Right atrium auricular region (tissue), 2 donors: ENCODE results near the gene LRRC3. TPM values are rescaled to one million over a fixed set of nuclear protein-coding genes. Genes with fewer than 3 reads are reported as not detected.
A peak's percentile ranks its signal among the peaks of the same experiment; 100 is the strongest.

ENCODE experiments used
- DNase-seq: peaks from one replicate; pipeline ENCODE4 v3.0.0-alpha.2; 2019; ENCODE audit warnings: low spot score
- H3K27ac ChIP-seq, 2 donors: fragments of 200-600 bp; sonication (generic); 1 replicate in 1 of 2; 2 replicates in 1 of 2; pipeline ENCODE4 v1.5.1; 2016 to 2019
- H3K27me3 ChIP-seq, 2 donors: fragments of 200-600 bp; sonication (generic); one replicate each; pipeline versions ENCODE4 v1.5.1 to v1.6.0; 2017 to 2019
- H3K36me3 ChIP-seq: fragments of 200-600 bp; sonication (generic); one replicate; pipeline ENCODE4 v1.5.1; 2016
- H3K4me1 ChIP-seq, 2 donors: fragments of 200-600 bp; sonication (generic); one replicate each; pipeline versions ENCODE4 v1.5.1 to v1.6.0; 2017 to 2019
- H3K4me3 ChIP-seq, 2 donors: fragments of 200-600 bp; sonication (generic); 1 replicate in 1 of 2; 2 replicates in 1 of 2; pipeline ENCODE4 v1.5.1; 2017 to 2019; ENCODE audit warnings: mild to moderate bottlenecking in 1 of 2, moderate library complexity in 1 of 2
- H3K9me3 ChIP-seq, 2 donors: fragments of 200-600 bp; sonication (generic); one replicate each; pipeline ENCODE4 v1.5.1; 2019
- total RNA-seq, 2 donors: library from RNA; depleted of rRNA; stranded (reverse); fragments of >200 nt; gene quantifications; one replicate each; pipeline ENCODE4 v1.1.0, GENCODE V29; 2016
- TF ChIP-seq, protein P1 (sequence below), 2 donors: fragments of 200-600 bp; sonication (generic); IDR thresholded peaks; one replicate each; pipeline ENCODE4 v1.5.1; 2019; ENCODE audit warnings: antibody characterized with exemption in 2 of 2

The LRRC3 gene
- total RNA-seq, 2 donors from 2014 or later, result 1.1 to 1.7 TPM

GRCh38 chr21:44450402-44450801 lies 4.9 kb upstream of the LRRC3 start:
- peaks cover 0 to 8% of the 10 kb centered on the region in 2 donors for H3K4me1 ChIP-seq
- peaks cover 0 to 5% of the 10 kb centered on the region in 2 donors for H3K9me3 ChIP-seq
- TF ChIP-seq, protein P1, sequence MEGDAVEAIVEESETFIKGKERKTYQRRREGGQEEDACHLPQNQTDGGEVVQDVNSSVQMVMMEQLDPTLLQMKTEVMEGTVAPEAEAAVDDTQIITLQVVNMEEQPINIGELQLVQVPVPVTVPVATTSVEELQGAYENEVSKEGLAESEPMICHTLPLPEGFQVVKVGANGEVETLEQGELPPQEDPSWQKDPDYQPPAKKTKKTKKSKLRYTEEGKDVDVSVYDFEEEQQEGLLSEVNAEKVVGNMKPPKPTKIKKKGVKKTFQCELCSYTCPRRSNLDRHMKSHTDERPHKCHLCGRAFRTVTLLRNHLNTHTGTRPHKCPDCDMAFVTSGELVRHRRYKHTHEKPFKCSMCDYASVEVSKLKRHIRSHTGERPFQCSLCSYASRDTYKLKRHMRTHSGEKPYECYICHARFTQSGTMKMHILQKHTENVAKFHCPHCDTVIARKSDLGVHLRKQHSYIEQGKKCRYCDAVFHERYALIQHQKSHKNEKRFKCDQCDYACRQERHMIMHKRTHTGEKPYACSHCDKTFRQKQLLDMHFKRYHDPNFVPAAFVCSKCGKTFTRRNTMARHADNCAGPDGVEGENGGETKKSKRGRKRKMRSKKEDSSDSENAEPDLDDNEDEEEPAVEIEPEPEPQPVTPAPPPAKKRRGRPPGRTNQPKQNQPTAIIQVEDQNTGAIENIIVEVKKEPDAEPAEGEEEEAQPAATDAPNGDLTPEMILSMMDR (IDR thresholded peaks at IDR 0.05), result no peak
- H3K4me3 ChIP-seq, result no peak overlapping the region
- no peaks in the 10 kb centered on the region for H3K36me3 ChIP-seq
- H3K27me3 ChIP-seq, result no peaks in the 10 kb centered on the region
- no peak overlapping the region for H3K27ac ChIP-seq
- no peak for DNase-seq

DNA sequence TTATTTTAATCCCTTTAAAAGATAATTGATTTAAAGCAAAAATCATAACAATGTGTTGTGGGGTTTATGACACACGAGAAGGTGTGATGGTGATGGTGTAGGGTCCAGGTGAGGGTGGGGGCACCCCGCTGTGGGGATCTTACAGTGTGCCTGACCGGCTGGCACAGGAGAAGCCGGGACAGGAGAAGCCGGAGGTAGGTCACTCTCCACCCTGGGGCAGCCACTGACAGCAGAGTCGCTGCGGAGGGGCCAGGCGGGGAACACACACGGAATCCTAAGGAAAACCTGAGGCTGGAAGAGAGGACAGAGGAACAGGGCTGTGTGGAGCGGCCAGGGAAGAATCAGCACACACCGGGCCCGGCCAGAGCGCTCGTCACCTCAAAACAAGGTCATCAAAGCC lies 4.3 kb upstream of the LRRC3 start:
- H3K27ac ChIP-seq, result no peak overlapping the region
- no peak overlapping the region for H3K4me3 ChIP-seq
- TF ChIP-seq, protein P1 (IDR thresholded peaks at IDR 0.05), result no peak
- peaks cover 0 to 14% of the 10 kb centered on the region in 2 donors for H3K4me1 ChIP-seq
- no peaks in the 10 kb centered on the region for H3K27me3 ChIP-seq
- peaks cover 0 to 5% of the 10 kb centered on the region in 2 donors for H3K9me3 ChIP-seq
- no peaks in the 10 kb centered on the region for H3K36me3 ChIP-seq
- DNase-seq, result no peak

DNA sequence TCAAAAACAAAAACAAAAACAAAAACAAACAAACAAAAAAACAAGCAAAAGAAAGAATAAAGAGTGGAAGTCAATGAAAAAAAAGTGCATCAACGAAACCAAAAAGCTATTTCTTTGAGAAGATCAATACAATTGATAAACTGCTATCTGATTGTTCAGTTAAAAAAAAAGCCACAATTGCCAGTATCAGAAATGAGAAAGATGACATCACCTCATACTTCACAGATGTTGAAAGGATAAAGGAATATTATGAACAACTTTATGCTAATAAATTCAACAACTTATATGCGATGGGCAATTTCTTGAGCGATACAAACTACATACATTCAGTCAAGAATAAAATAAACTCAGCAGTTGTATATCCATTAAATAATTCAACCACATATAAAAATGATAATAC lies 2.2 kb upstream of the LRRC3 start:
- no peak overlapping the region for H3K27ac ChIP-seq
- TF ChIP-seq, protein P1 (IDR thresholded peaks at IDR 0.05), result no peak
- H3K27me3 ChIP-seq, result no peaks in the 10 kb centered on the region
- DNase-seq, result no peak
- peaks cover 0 to 5% of the 10 kb centered on the region in 2 donors for H3K9me3 ChIP-seq
- H3K36me3 ChIP-seq, result no peaks in the 10 kb centered on the region
- H3K4me3 ChIP-seq, result no peak overlapping the region
- peaks cover 0 to 20% of the 10 kb centered on the region in 2 donors for H3K4me1 ChIP-seq

- no peaks in the 10 kb centered on the region for H3K27me3 ChIP-seq
- no peak overlapping the region for H3K27ac ChIP-seq
- H3K9me3 ChIP-seq, result peaks cover 0 to 5% of the 10 kb centered on the region in 2 donors
- no peak overlapping the region for H3K4me3 ChIP-seq
- TF ChIP-seq, protein P1 (IDR thresholded peaks at IDR 0.05), result no peak
- H3K36me3 ChIP-seq, result no peaks in the 10 kb centered on the region
- H3K4me1 ChIP-seq, result peaks cover 0 to 20% of the 10 kb centered on the region in 2 donors
- DNase-seq, result no peak
Measured at GRCh38 chr21:44454058-44454457, 1.3 kb upstream of the LRRC3 start.

DNA sequence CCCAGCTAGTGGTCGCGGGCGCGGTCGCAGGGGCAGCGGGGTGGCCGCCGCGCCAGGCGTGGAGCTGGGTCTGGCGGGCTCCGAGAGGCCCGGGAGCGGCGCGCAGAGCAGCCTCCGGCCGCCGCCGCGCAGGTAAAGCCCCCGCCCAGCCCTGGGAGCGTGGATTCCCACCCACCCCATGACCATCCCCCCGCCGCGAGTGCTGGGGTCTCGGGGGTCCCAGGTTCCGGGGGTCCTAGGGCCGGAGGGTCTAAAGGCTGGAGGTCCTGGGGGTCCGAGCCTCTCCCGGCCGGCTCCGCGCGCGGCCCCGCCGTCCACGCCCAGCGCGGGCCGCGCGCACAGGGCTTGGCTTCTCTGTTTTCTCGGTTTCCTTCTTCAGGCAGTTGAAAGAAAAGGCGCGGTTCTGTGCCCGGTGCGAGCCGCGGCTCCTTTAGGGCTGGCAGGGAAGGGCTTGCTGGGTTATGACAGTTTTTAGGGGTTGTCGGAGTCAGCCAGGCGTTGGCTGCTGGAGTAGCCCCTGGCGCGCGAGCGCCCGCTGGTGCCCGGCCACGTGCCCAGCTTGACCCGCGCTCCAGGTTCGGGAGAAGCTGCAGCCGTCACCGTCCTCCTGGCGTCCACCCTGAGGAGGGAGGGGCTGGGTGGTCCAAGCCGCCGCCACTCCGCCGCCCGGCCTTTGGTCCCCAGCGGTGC lies 359 bp downstream of the LRRC3 start:
- DNase-seq, result no peak
- Histone ChIP-seq H3K27me3 (no peaks in the 10 kb centered on the region), H3K4me3 (peak overlapping the region; percentile 71 to 76), H3K9me3 (peaks cover 0 to 5% of the 10 kb centered on the region in 2 donors), H3K36me3 (no peaks in the 10 kb centered on the region), H3K27ac (peak overlapping the region in 1 of 2 donors; percentile 29), H3K4me1 (peaks cover 0 to 20% of the 10 kb centered on the region in 2 donors)
- TF ChIP-seq, protein P1 (IDR thresholded peaks at IDR 0.05), result peak in 1 of 2 donors; percentile 36
